Uterus (tissue), 4 donors: ENCODE results near the gene LRP1B. TPM values are rescaled to one million over a fixed set of nuclear protein-coding genes. Genes with fewer than 3 reads are reported as not detected.

ENCODE experiments used
- DNase-seq, 2 donors: peaks; one replicate each; pipeline ENCODE4 v3.0.0-alpha.2; 2019 to 2020
- H3K27ac ChIP-seq, 2 donors: fragments of 200-600 bp; sonication (generic); 1 replicate in 1 of 2; 2 replicates in 1 of 2; pipeline ENCODE4 v1.5.1; 2016 to 2018
- H3K27me3 ChIP-seq, 2 donors: fragments of 200-600 bp; sonication (generic); one replicate each; pipeline ENCODE4 v1.5.1; 2018 to 2019; ENCODE audit warnings: control low read depth in 1 of 2
- H3K36me3 ChIP-seq, 2 donors: fragments of 200-600 bp; sonication (generic); one replicate each; pipeline ENCODE4 v1.5.1; 2019; ENCODE audit warnings: control low read depth in 1 of 2
- H3K4me1 ChIP-seq, 2 donors: fragments of 200-600 bp; sonication (generic); one replicate each; pipeline ENCODE4 v1.5.1; 2018 to 2019; ENCODE audit warnings: control low read depth in 1 of 2
- H3K4me3 ChIP-seq, 2 donors: fragments of 200-600 bp; sonication (generic); 1 replicate in 1 of 2; 2 replicates in 1 of 2; pipeline ENCODE4 v1.5.1; 2018 to 2019; ENCODE audit warnings: mild to moderate bottlenecking in 1 of 2
- H3K9me3 ChIP-seq, 2 donors: fragments of 200-600 bp; sonication (generic); one replicate each; pipeline ENCODE4 v1.5.1; 2019; ENCODE audit warnings: control low read depth in 1 of 2
- CTCF ChIP-seq, 4 experiments: fragments of 200-600 bp in 2 of 4; fragments of 450-650 bp in 2 of 4; sonication (generic) in 2 of 4; IDR thresholded peaks; one replicate each; pipeline ENCODE4 v1.5.1; 2016 to 2019; ENCODE audit warnings: antibody characterized with exemption in 4 of 4, mild to moderate bottlenecking in 2 of 4, moderate library complexity in 1 of 4
- POLR2A ChIP-seq, 2 donors: fragments of 450-650 bp; IDR thresholded peaks; one replicate each; pipeline ENCODE4 v1.6.1; 2016; ENCODE audit warnings: antibody characterized with exemption in 2 of 2, mild to moderate bottlenecking in 1 of 2, moderate library complexity in 1 of 2
- intact Hi-C: fragments of 100-400 bp; cut with DNase I; formaldehyde crosslinking; loops from one replicate; pipeline ENCODE4 v1.15.1; 2023; ENCODE audit warnings: low total_unique reads
- total RNA-seq, 4 donors: library from RNA; depleted of rRNA in 3 of 4; stranded (reverse); fragments of >200 nt in 3 of 4; gene quantifications; one replicate each; pipeline versions ENCODE4 v1.1.0 to v1.2.4, GENCODE V29; 2014 to 2023
- donor health status: DM: yes; HTN: yes; CAD: no.

LRP1B gene
- total RNA-seq, 4 donors from 2014 or later = 0.29 to 7.3 (median 0.79) TPM; not detected in 1

DNA sequence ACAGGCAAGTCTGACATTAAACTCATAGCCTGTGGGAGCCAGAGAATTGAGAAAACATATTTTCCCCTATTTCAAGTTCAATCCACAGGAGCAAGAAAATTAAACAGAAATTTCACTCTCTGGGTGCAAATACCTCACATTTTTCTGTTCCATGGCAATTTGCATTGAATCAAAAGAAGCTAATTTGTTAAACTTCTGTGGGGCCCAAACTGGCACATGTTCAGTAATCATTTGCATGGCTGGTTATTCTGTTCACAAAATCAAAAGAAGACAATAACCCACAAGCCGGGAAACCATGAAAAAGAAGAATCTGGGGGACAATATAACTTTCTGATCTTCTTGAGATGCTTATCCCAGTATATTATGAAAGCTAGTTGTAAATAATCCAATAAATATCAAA is 363.1 kb downstream of the LRP1B start:
- no peak for TF ChIP-seq CTCF (IDR thresholded peaks at IDR 0.05)
- TF ChIP-seq POLR2A (IDR thresholded peaks at IDR 0.05) = no peak
- no peak overlapping the region for H3K4me3 ChIP-seq
- H3K9me3 ChIP-seq = no peaks in the 10 kb centered on the region
- no peaks in the 10 kb centered on the region for H3K4me1 ChIP-seq
- H3K36me3 ChIP-seq = no peaks in the 10 kb centered on the region
- H3K27me3 ChIP-seq = no peaks in the 10 kb centered on the region
- DNase-seq = no peak
- H3K27ac ChIP-seq = no peak overlapping the region
- intact Hi-C loops = no loop called here

DNA sequence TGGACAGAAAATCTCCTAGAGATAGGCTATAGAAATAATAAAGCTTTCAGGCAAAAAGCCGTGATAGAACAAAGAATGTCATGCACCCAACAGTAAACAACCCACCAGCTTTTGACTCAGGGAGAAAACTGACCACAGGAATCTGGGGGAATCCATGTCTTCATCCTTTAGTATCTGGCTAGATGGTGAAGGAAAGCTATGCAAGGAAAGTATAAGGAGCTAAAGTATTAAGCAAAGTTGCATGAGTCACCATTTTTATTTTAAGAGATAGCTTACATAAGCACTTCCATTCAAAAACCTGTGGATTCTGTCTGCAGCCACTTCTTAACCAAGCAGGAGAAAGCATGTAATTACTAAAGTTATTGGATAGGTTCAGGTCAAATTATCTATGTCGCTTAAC is 363.8 kb downstream of the LRP1B start:
- intact Hi-C loops = no loop called here
- no peak overlapping the region for H3K4me3 ChIP-seq
- H3K4me1 ChIP-seq = no peaks in the 10 kb centered on the region
- no peak for TF ChIP-seq POLR2A (IDR thresholded peaks at IDR 0.05)
- no peak for TF ChIP-seq CTCF (IDR thresholded peaks at IDR 0.05)
- no peaks in the 10 kb centered on the region for H3K9me3 ChIP-seq
- no peak overlapping the region for H3K27ac ChIP-seq
- no peaks in the 10 kb centered on the region for H3K36me3 ChIP-seq
- DNase-seq = no peak
- no peaks in the 10 kb centered on the region for H3K27me3 ChIP-seq

- DNase-seq = no peak
- H3K27ac ChIP-seq = no peak overlapping the region
- no peak overlapping the region for H3K4me3 ChIP-seq
- H3K36me3 ChIP-seq = no peaks in the 10 kb centered on the region
- intact Hi-C loops = no loop called here
- H3K4me1 ChIP-seq = no peaks in the 10 kb centered on the region
- no peaks in the 10 kb centered on the region for H3K27me3 ChIP-seq
- H3K9me3 ChIP-seq = no peaks in the 10 kb centered on the region
- TF ChIP-seq POLR2A (IDR thresholded peaks at IDR 0.05) (no peak), CTCF (IDR thresholded peaks at IDR 0.05) (no peak)
Observed at GRCh38 chr2:141766225-141766624, 364.6 kb downstream of the LRP1B start.

DNA sequence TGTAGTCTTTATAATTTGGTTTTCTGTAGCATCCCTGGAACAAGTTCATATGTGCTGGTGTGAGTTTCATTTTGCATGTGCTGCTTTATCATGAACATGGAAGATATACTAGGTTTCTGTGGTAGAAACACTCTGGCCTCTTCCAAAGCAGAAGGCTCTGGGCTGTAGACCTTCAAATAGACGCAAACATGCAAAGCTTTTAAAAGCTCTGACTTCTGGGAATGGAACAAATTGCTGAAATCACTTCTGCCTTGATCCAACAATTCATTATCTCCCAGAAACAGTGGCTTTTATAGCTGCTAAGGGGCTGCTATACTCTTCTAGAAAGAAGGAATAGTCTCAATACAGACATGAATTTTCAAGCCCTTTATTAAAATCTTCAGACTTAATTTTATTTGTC is 382.2 kb downstream of the LRP1B start:
- Histone ChIP-seq H3K27me3 (no peaks in the 10 kb centered on the region), H3K4me3 (no peak overlapping the region), H3K9me3 (no peaks in the 10 kb centered on the region), H3K4me1 (no peaks in the 10 kb centered on the region), H3K27ac (no peak overlapping the region), H3K36me3 (no peaks in the 10 kb centered on the region)
- intact Hi-C loops = no loop called here
- no peak for DNase-seq
- TF ChIP-seq POLR2A (IDR thresholded peaks at IDR 0.05) (no peak), CTCF (IDR thresholded peaks at IDR 0.05) (no peak)

DNA sequence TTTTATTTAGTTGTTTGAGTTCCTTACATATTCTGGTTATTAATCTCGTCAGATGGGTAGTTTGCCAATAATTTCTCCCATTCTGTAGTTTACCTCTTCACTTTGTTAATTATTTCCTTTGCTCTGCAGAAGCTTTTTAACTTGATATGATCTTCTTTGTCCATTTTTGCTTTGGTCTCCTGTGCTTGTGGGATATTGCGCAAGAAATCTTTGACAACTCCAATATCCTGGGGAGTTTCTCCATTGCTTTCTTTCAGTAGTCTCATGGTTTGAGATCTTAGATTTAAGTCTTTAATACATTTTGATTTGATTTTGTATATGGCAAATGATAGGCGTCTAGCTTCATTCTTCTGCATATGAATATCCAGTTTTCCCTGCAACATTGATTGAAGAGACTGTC is 389.2 kb downstream of the LRP1B start:
- TF ChIP-seq POLR2A (IDR thresholded peaks at IDR 0.05) (no peak), CTCF (IDR thresholded peaks at IDR 0.05) (no peak)
- Histone ChIP-seq H3K27me3 (no peaks in the 10 kb centered on the region), H3K4me3 (no peak overlapping the region), H3K9me3 (no peaks in the 10 kb centered on the region), H3K27ac (no peak overlapping the region), H3K4me1 (no peaks in the 10 kb centered on the region), H3K36me3 (no peaks in the 10 kb centered on the region)
- intact Hi-C loops = no loop called here
- DNase-seq = no peak
